Measurements from ENCODE around the gene GORASP2. TPM values are rescaled to one million over a fixed set of nuclear protein-coding genes. Genes with fewer than 3 reads are reported as not detected.

GORASP2 gene
- total and polyA plus RNA-seq, 2 of the 8 experiments (the other 6 are each of a cell fraction or from before 2014, with no cell fraction given): 86.8 to 214 TPM

GRCh38 chr2:170975127-170975942 is 46.3 kb downstream of the GORASP2 start (continued):
- no peak for TF ChIP-seq GABPA (IDR thresholded peaks at IDR 0.05; ENCODE audit: borderline replicate concordance, insufficient read depth, low read length)
- TF ChIP-seq KDM4A (IDR thresholded peaks at IDR 0.05; ENCODE audit: low read depth, low read length, severe bottlenecking): no peak
- TF ChIP-seq RXRA (IDR thresholded peaks at IDR 0.05; ENCODE audit: insufficient read depth, low read depth, low read length): no peak
- TF ChIP-seq HDAC2 (IDR thresholded peaks at IDR 0.05; ENCODE audit: borderline replicate concordance in 1 of 2, low read depth in 2 of 2, low read length in 2 of 2): no peak
- no peak for TF ChIP-seq ASH2L (IDR thresholded peaks at IDR 0.05; ENCODE audit: low read length)
- no peak for TF ChIP-seq EZH2 (IDR thresholded peaks at IDR 0.05; ENCODE audit: low read depth, low read length, severe bottlenecking)
- no peak for TF ChIP-seq GTF2F1 (IDR thresholded peaks at IDR 0.05; ENCODE audit: borderline replicate concordance, low read depth, low read length)
- TF ChIP-seq ATF3 (IDR thresholded peaks at IDR 0.05; ENCODE audit: insufficient read depth, low read depth, low read length): no peak

All from H1 (cell line).